Measurements from ENCODE around the gene UQCR11.

Gene UQCR11

DNA sequence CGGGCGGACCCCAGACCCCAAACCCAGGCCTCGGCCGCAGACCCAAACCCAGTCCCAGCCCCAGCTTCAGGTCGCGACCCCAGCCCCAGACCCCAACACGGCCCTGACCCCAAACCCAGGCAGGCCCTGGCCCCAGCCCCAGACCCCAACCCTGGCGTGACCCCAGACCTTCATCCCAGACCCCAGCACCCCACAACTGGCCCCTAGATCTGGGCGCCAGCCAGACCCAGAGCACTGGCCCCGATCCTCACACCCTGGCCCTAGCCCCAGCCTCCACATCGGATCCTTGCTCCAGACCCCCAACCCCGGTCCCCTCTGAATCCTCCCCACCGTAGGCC, 20.1 kb downstream of the UQCR11 start:
- no peak for DNase-seq

- DNase-seq, result no peak
Observed at GRCh38 chr19:1584500-1585242, 20.6 kb downstream of the UQCR11 start.

- no peak for DNase-seq
Observed at GRCh38 chr19:1582201-1582600, 23.1 kb downstream of the UQCR11 start.

GRCh38 chr19:1580957-1581356, 24.3 kb downstream of the UQCR11 start:
- DNase-seq, result no peak

DNA sequence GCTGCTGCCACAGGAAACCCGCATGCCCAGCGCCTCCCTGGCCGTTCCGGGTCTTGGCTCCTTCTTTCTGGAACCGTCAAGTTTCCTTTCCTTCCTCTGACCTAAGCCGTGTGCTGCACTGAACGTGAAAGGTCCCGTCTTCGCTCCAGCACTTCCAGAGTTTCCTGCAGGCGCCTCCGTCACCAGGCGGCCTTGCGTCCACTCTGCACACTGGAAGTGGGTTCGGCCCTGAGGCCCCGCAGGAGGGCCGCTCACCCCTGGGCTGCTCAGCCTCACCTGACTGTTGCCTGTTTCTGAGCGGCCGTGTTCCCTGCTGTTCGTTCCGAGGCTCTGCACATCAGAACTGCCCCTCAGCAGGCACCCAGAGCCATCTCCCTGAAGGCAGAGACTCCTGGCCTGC, 24.9 kb downstream of the UQCR11 start:
- no peak for DNase-seq

DNA sequence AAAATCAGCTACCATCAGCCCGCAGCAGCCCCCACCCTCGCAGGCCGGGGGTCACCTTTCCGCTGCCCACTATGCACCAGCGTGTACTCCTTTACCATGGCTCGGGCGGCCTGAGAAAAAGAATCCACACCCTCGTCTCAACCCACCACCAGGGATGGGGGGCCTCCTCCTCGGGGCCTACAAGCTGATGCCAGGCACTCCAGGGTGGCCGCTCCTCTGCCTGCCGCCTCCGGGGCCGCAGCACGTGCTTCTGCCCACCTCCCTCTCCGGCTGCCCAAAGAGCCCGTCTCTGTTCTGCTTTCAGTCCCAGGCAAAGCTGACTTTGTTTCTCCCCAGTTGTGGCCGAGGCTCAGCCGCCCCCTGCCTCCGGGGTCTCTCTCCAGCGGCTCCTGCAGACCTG, 26.0 kb downstream of the UQCR11 start:
- no peak for DNase-seq

- no peak for DNase-seq
Observed at GRCh38 chr19:1577929-1578618, 27.2 kb downstream of the UQCR11 start.

DNA sequence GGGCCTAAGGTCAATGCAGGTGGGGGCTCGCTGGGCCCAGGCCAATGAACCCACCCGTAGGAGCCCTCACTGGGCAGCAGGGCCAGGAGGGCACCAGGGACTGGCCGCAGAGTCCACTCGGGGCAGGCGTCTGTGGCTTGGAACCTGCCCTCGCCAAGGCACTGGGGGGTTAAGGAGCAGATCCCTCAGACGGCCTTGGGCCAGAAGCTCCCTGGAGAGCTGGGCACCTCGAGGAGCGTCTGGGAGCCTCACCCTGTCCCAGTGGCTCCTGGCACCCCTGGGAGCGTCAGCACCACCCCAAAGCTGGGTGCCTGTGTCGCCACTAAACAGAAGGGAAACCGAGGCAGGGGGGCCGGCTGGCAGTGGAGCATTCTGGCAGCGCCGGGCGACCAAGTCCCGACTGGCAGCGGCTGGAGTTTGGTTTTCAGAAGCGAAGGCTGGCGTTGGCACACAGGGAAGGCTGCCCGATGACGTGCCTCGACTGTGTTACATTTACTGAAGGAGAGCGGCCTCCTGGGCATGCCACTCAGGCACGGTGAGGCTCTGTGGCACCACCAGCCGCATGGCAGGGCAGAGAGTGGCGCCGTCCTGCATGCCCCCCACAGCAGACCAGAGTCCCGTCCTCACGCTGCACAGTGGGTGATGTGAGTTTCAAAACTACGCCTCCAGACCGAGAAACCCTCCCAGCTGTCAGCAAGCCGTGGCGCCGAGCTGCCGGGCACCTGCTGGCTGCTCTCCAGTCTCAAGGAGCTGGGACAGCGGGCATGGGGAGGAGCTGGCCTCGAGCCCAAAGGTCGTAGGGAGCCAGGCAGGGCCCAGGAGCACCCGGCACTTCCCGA, 28.0 kb downstream of the UQCR11 start:
- no peak for DNase-seq

DNA sequence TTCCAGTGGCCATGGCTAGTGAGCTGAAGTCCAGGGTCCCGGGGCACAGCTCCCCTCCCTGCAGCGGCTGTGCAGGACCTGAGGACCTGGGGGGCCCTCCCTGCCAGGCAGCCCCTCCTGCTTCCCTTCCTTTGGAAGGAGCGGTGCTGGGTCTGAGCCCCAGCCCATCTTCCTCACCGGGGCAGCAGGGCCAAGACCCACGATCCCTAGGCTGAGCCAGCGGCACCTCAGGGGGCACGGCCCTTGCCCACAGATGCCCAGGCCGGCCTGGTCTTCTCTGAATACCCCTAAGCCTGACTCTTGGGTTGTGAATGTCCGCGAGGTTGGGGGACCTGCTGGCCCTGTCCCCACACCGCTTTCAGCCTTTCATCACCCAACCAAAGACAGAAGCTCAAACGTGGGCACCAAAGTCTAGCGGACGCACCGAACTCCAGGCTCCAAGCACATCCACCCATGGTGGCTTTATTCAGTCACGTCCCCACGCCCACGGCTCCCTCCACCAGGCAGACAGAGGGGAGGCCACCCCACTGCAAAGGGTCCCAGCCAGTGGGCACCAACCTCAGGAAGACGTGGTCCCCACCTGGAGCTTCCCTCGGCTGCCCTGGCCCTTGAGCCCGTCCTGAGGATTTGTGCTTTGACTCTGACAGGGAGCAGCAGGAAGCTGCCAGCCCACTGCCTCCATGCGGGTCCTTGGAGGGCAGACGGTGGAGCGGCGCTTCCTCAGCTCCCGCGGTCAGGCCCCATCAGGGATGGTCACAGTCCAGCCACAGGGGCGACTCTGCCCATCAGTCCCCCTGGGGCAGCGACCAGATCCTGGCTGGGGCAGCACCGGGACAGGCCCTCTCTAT, 28.8 kb downstream of the UQCR11 start:
- no peak for DNase-seq

DNA sequence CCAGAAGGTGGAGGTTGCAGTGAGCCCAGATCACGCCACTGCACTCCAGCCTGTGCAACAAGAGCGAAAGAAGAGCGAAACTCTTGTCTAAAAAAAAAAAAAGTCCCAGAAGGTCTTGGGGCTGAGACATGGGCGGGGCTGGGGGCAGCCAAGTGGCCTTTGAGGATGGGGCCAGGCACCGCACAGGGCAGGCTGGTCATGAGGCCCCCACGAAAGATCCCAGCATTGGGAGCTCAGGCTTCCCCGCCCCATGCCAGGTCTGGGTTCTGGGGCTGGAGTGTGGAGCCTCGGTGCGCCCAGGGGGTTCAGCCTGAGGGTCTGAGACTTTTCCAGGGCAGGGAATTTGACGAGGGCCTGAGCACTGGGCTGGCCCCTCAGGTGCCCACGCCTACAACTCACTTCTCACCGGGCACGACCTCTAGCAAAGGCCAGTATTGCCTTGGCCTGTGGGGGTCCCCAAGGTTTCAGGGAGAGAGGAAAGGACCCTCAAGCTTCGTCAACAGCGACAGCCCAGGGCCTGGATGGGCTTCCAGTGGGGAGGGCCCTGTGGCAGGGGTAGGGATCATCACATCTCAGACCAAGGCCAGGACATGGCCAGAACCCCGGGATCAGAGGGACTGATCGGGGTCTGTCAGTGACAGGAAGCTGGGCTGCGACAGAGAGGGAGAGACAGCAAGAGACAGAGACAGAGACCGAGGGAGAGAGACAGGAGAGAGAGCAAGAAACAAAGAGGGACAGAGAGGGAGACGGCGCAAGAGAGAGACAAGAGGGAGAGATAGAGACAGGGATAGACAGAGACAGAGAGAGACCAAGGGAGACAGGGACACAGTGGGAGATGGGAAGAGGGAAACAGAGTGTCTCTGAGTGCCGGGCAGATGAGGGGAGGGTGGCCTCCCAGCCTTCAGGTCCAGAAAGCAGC, 29.7 kb downstream of the UQCR11 start:
- DNase-seq, result no peak

GRCh38 chr19:1574354-1575136, 30.7 kb downstream of the UQCR11 start:
- DNase-seq, result no peak

DNA sequence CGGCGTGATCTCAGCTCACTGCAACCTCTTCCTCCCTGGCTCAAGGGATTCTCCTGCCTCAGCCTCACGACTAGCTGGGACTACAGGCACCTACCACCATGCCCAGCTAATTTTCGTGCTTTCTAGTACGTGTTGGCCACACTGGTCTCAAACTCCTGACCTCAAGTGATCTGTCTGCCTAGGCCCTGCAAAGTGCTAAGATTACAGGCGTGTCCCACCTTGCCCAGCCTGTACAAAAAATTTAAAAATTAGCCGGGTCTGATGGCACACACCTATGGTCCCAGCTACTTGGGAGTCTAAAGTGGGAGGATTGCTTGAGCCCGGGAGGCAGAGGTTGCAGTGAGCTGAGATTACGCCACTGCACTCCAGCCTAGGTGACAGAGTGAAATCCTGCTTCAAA, 32.5 kb downstream of the UQCR11 start:
- DNase-seq, result no peak

DNA sequence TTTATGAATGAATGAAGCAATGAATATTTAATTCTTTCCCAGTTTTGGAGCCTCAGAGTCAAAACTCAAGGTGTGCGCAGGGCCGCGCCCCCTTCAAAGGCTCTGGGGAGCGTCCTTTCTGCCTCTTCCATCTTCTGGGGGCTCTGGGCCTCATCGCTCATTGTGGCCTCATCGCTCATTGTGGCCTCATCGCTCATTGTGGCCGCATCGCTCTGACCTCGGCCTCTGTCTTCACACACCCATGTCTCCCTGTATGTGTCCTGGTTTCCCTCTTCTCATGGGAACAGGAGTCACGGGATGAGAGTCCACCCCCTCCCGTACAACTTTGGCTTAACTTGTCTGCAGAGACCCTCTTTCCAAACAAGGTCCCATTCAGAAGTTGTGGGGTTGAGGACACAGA, 33.9 kb downstream of the UQCR11 start:
- DNase-seq, result no peak

GRCh38 chr19:1570836-1571235, 34.4 kb downstream of the UQCR11 start:
- no peak for DNase-seq

DNA sequence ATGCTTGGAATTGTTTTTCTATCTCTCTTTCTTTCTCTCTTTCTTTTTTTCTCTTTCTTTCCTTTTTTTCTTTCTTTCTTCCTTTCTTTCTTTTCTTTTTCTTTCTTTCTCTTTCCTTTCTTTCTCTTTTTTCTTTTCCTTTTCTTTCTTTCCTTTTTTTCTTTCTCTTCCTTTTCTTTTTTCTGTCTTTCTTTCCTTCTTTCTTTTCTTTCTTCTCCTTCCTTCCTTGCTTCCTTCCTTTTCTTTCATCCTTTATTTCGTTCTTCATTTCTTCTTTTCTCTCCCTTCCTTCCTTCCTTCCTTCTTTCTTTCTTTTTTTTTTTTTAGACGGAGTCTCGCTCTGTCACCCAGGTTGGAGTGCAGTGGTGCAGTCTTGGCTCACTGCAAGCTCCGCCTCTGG, 35.3 kb downstream of the UQCR11 start:
- no peak for DNase-seq

DNA sequence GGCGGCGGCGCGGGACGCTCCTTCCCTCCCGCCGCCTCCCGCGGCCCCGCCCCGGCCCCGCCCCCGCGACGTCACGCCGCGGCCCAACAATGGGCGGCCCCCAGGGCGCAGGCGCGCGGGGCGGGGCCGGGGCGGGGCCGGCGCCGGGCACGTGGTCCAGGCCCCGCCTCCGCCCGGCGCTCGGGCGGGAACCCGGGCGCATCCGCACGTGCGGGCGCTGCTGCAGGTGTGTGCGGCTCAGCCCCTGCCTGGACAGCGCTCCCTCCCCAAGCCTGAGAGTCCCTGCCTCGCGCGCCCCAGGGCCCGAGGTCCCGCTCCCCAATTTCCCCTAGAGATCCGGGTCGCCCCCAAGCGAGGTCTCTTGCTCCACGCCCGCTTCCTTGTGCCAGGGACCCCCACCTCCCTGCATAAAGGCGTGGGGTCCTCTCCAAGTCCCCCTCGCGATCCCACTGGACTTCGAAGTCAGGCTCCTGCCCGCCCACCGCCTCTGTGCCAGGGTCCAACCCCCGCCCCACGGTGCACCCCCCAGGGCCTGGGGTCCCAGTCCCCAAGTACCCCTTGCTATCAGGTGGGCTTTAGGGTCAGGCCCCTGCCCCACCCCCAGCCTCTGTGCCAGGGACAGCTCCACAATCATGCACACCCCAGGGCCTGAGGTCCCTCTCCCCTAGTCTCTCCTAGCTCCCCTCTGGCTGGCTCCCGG, 36.8 kb downstream of the UQCR11 start, which contains the start of gene MEX3D:
Gene MEX3D, minus strand, starts transcription at position 6 of the 700 bp plus-strand sequence. CDS start 267 bp downstream, outside the sequence.
- peak; percentile 26 for DNase-seq

DNA sequence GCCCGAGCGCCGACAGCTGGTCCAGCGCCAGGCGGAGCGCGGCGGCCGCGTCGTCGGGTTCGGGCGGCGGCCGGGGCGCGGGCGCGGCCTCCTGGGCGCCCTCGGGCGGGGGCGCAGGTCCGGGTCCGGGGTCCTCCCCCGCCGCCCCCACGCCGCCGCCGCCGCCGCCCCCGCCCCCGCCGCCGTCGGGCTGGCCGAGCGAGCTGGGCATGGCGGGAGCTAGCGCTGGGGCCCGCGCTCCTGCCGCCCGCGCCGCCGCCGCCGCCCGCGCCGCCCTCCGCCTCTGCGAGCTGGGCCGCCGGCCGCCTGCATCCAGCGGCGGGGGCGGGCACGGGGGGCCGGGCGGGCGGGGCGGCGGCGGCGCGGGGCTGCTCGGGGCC, 37.4 kb downstream of the UQCR11 start:
- DNase-seq, result no peak

DNA sequence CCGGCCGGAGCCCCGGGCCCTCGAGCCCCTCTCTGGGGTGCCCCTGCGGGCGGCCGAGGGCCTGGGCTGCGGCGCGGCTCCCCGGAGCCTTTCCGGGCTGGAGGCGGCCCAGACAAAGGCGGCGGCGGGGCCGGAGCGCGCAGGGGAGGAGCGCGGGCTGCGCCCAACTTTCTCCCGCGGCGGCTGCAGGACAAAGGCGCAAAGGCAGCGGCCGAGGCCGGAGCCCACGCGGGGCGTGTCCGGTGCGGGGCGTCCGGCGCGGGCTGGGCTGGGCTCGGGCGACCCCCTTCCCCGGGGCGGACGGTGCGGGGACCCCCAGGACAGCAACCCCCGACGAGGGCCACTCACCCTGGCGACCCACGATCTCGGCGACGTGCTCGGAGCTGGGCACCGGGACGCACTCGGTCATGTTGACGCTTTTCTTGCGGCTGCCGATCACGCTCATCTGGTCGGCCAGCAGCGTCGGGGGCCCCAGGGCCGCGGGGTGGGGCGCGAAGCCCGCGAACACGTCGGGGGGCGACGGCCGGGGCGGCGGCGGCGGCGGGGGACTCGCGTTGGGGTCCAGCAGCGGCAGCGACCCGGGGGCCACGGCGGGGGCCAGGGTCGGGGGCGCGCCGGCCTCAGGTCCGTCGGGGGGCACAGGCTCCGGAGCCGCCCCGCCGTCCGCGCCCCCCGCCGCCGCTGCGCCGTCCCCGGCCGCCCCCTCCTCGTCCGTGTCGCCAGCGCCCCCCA, 38.0 kb downstream of the UQCR11 start:
- no peak for DNase-seq

DNA sequence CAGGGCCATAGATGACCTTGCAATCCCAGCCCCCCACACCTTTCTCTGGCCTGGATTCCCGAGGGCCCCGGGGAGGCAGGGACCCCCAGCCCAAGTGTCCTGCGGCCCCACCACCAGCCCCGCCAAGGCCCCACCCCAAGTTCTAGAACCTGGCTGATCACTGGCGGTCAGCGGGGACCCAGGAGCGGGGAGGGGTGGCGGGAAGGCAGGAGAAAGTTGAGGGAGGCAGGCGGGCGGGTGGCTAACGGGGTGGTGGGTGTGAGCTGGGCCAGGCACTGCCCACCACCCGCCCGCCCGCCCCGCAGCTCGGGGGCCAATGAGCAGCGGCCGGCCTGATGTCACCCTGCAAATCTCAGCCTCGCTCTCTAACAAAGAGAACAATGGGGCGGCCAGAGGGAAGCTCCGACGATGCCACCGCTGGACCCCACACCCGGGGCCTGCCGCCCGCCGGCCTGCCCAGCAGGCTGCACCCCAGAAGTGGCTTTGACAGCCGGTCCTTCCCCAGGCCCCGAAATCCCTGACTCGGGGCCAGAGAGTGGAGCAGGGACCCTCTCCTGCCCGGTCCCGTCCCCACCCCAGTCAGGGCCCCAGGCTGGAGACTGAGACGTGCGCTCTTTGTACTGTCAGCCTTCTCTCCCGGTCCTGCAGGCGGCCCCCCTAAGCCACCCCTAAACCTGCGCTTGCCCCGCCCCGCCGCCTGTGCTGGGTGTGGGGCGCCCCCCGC, 38.7 kb downstream of the UQCR11 start:
- no peak for DNase-seq

Data from MV-4-11 (cell line).